IMR-90 (cell line): ENCODE measurements around the gene PLD3. TPM values are rescaled to one million over a fixed set of nuclear protein-coding genes. Genes with fewer than 3 reads are reported as not detected.

Experiments used
- ATAC-seq: fragments of 200-7000 bp; cut with Tn5 transposase; 2 replicates; pipeline ENCODE4 v1.9.1; 2020; ENCODE audit warnings: low read depth, mild to moderate bottlenecking, moderate library complexity
- BruUV-seq: library from RNA; stranded (reverse); fragments of 400-500 nt; replicated peaks from 2 replicates; lab custom pipeline; 2021; lab: Mats Ljungman, UMichigan
- CTCF ChIA-PET: fragments of 300-600 bp; formaldehyde crosslinking; extraction: SDS; loops from one replicate; lab custom pipeline; 2021; ENCODE audit warnings: antibody characterized with exemption; lab: Yijun Ruan, JAX
- POLR2A ChIA-PET: fragments of 300-600 bp; sonication (Branson Sonifier 250); formaldehyde crosslinking; loops from one replicate; lab custom pipeline; 2022; ENCODE audit warnings: antibody characterized with exemption; ENCODE audit not compliant: unreplicated experiment; lab: Charles Lee
- DNase-seq: peaks from one replicate; pipeline ENCODE4 v3.0.0; 2013
- H2AFZ ChIP-seq: replicated peaks from 2 replicates; pipeline ENCODE3; 2013; ENCODE audit warnings: low read length, mild to moderate bottlenecking; ENCODE audit not compliant: poor library complexity
- H2AK5ac ChIP-seq: 2 replicates; pipeline ENCODE4 v1.6.1; 2013; ENCODE audit warnings: low read depth, low read length, inconsistent platforms
- H2AK9ac ChIP-seq: replicated peaks from 2 replicates; pipeline ENCODE3; 2013; ENCODE audit warnings: mild to moderate bottlenecking, low read depth, low read length, moderate library complexity; ENCODE audit not compliant: poor library complexity
- H2BK120ac ChIP-seq: 2 replicates; pipeline ENCODE4 v1.6.1; 2013; ENCODE audit warnings: low read depth, low read length, inconsistent platforms
- H2BK15ac ChIP-seq: 3 replicates; pipeline ENCODE4 v1.6.1; 2013; ENCODE audit warnings: low read depth, low read length, inconsistent platforms
- H2BK20ac ChIP-seq: 2 replicates; pipeline ENCODE4 v1.6.1; 2013; ENCODE audit warnings: low read depth, mild to moderate bottlenecking, inconsistent platforms, low read length, moderate library complexity
- H2BK5ac ChIP-seq: 2 replicates; pipeline ENCODE4 v1.6.1; 2013; ENCODE audit warnings: mild to moderate bottlenecking, low read depth, low read length, inconsistent platforms; ENCODE audit not compliant: poor library complexity, severe bottlenecking
- H3K14ac ChIP-seq: replicated peaks from 2 replicates; pipeline ENCODE4 v1.6.1; 2013; ENCODE audit warnings: low read depth, low read length, inconsistent platforms
- H3K18ac ChIP-seq: 2 replicates; pipeline ENCODE4 v1.6.1; 2013; ENCODE audit warnings: low read depth, low read length, control low read depth
- H3K23ac ChIP-seq: 2 replicates; pipeline ENCODE4 v1.6.1; 2013; ENCODE audit warnings: low read depth, low read length, inconsistent platforms
- H3K27ac ChIP-seq: 2 replicates; pipeline ENCODE4 v1.5.1; 2013; ENCODE audit warnings: mild to moderate bottlenecking, control low read depth, low read length; ENCODE audit not compliant: insufficient read depth
- H3K27me3 ChIP-seq: 2 replicates; pipeline ENCODE4 v1.6.1; 2013; ENCODE audit warnings: low read length; ENCODE audit not compliant: control insufficient read depth, insufficient read depth
- H3K36me3 ChIP-seq: 2 replicates; pipeline ENCODE4 v1.6.1; 2013; ENCODE audit warnings: low read length, mixed read lengths; ENCODE audit not compliant: control insufficient read depth, insufficient read depth
- H3K4ac ChIP-seq: 2 replicates; pipeline ENCODE4 v1.6.1; 2013; ENCODE audit warnings: low read depth, low read length, inconsistent platforms
- H3K4me1 ChIP-seq: 2 replicates; pipeline ENCODE4 v1.6.1; 2013; ENCODE audit warnings: low read length, mixed read lengths; ENCODE audit not compliant: control insufficient read depth, insufficient read depth
- H3K4me2 ChIP-seq: 2 replicates; pipeline ENCODE4 v1.6.1; 2013; ENCODE audit warnings: low read depth, mild to moderate bottlenecking, control low read depth, low read length, moderate library complexity
- H3K4me3 ChIP-seq: 2 replicates; pipeline ENCODE4 v1.5.1; 2013; ENCODE audit warnings: low read depth, mild to moderate bottlenecking, control low read depth, low read length, moderate library complexity; ENCODE audit not compliant: insufficient read depth
- H3K56ac ChIP-seq: 2 replicates; pipeline ENCODE4 v1.6.1; 2013; ENCODE audit warnings: low read length, inconsistent platforms; ENCODE audit not compliant: insufficient read depth; ENCODE audit errors: extremely low read depth
- H3K79me1 ChIP-seq, 2 experiments: 2 replicates each; pipeline ENCODE4 v1.6.1; 2013; ENCODE audit warnings: low read length in 2 of 2, inconsistent platforms in 1 of 2, low read depth in 1 of 2
- H3K9ac ChIP-seq: 2 replicates; pipeline ENCODE4 v1.6.1; 2013; ENCODE audit warnings: low read depth, low read length, control low read depth
- H3K9me1 ChIP-seq: 2 replicates; pipeline ENCODE4 v1.6.1; 2013; ENCODE audit warnings: low read length, inconsistent platforms; ENCODE audit not compliant: insufficient read depth
- H3K9me3 ChIP-seq: 2 replicates; pipeline ENCODE4 v1.6.1; 2013; ENCODE audit warnings: low read length; ENCODE audit not compliant: control insufficient read depth, insufficient read depth
- H4K20me1 ChIP-seq: 2 replicates; pipeline ENCODE4 v1.6.1; 2013; ENCODE audit warnings: low read length, inconsistent platforms; ENCODE audit not compliant: insufficient read depth
- H4K5ac ChIP-seq: 2 replicates; pipeline ENCODE4 v1.6.1; 2013; ENCODE audit warnings: mild to moderate bottlenecking, low read depth, low read length, control low read depth
- H4K8ac ChIP-seq, 2 experiments: 2 replicates each; pipeline ENCODE4 v1.6.1; 2013; ENCODE audit warnings: low read depth in 2 of 2, low read length in 2 of 2, control low read depth in 1 of 2, inconsistent platforms in 1 of 2
- H4K91ac ChIP-seq: 2 replicates; pipeline ENCODE4 v1.6.1; 2013; ENCODE audit warnings: low read depth, low read length, inconsistent platforms; ENCODE audit not compliant: insufficient read depth
- CTCF ChIP-seq: conservative IDR thresholded peaks from 2 replicates; pipeline ENCODE4 v1.5.1; 2012; ENCODE audit warnings: mild to moderate bottlenecking, low read depth, low read length, improper control_type of control experiment
- MAFK ChIP-seq: IDR thresholded peaks from 2 replicates; pipeline ENCODE4 v1.6.1; 2012; ENCODE audit warnings: low read depth, low read length, improper control_type of control experiment
- RFX5 ChIP-seq: IDR thresholded peaks from 2 replicates; pipeline ENCODE4 v1.8.0; 2012; ENCODE audit warnings: low read depth, mild to moderate bottlenecking, low read length, moderate library complexity
- WGBS, 2 experiments: methylation state at CpG; one replicate each; pipeline versions ENCODE4 v1.1.5 to v1.1.7; 2013; ENCODE audit warnings: missing lambda C conversion rate in 2 of 2; ENCODE audit not compliant: insufficient read length in 1 of 2; ENCODE audit errors: extremely low coverage in 2 of 2; 5-methylcytosine and 5-hydroxymethylcytosine counted together
- dilution Hi-C: fragments of 300-500 bp; cut with HindIII; formaldehyde crosslinking; loops from one replicate; pipeline ENCODE4 v1.14.3; 2018; ENCODE audit warnings: low sequenced_read_pairs; ENCODE audit not compliant: unreplicated experiment
- in situ Hi-C: fragments of 300-500 bp; cut with MboI; formaldehyde crosslinking; loops from 3 replicates; pipeline ENCODE4 v1.14.3; 2019; ENCODE audit warnings: low sequenced_read_pairs, inconsistent platforms, mixed read lengths
- intact Hi-C: fragments of 100-400 bp; cut with micrococcal nuclease; formaldehyde crosslinking; loops from 2 replicates; pipeline ENCODE4 v1.10.0; 2022
- polyA plus RNA-seq, 3 experiments: library from polyadenylated mRNA; depleted of rRNA; stranded (reverse); fragments of >200 nt; gene quantifications; 2 replicates each; pipeline ENCODE4 v1.2.3, GENCODE V29; 2012; ENCODE audit warnings: low replicate concordance in 1 of 3
- total RNA-seq: library from RNA; depleted of rRNA; stranded (reverse); fragments of >200 nt; gene quantifications from 2 replicates; pipeline ENCODE4 v1.2.3, GENCODE V29; 2012

Gene PLD3
- total and polyA plus RNA-seq, 2 of the 4 experiments (the other 2 are of a cell fraction), result 117 to 665 TPM

DNA sequence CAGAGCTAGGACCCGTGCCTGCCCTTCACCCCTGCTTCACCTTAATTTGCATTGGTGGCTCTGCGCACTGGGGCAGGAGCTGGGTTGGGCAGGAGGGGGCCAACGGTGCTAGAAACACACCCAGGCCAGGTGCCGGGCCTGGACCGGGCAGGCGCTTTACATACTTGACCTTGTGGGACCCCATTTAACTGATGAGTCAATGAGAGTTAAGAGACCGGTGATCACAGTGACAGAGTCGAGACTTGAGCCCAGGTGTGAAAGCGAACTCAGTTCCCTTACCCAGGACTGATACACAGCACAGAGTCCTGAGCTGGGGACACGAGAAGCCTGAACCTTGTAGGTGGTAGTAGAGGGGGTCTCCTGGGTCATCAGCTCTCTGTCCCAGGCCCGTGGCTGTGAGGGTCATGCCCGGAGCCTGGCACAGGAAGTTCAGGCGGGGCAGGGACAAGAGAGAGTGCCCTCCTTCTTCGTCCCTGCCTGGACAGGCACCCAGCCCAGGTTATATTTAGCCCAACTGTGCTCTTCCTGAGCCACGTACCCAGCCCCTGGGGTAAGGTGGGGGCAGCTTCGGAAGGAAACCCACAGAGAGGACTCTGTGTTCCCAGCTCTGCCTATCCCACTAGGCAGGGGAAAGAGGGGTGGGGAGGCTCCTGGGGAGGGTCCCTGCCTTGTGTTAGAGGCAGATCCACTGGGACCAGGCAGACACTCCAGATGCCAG lies 62.8 kb downstream of the PLD3 start:
- no peak overlapping the region for H3K9ac ChIP-seq
- H3K27ac ChIP-seq, result no peak overlapping the region

More for the DNA sequence above, 62.8 kb downstream of the PLD3 start:
- Histone ChIP-seq H3K4ac (no peak overlapping the region), H4K8ac (no peak overlapping the region), H3K4me3 (no peak overlapping the region), H3K4me2 (no peak overlapping the region), H3K18ac (no peak overlapping the region), H3K14ac (no peak overlapping the region), H3K36me3 (no peaks in the 10 kb centered on the region), H3K9me1 (peaks cover 6% of the 10 kb centered on the region; the same call in 1 of the 2 replicates), H3K79me1 (no peaks in the 10 kb centered on the region), H3K9me3 (no peaks in the 10 kb centered on the region), H3K27me3 (no peaks in the 10 kb centered on the region), H2AK5ac (no peak overlapping the region), H4K20me1 (no peaks in the 10 kb centered on the region), H2BK20ac (no peak overlapping the region), H3K4me1 (no peaks in the 10 kb centered on the region), H4K91ac (no peak overlapping the region), H3K23ac (no peak overlapping the region), H2BK5ac (no peak overlapping the region), H2BK120ac (no peak overlapping the region), H2AFZ (no peak overlapping the region), H4K5ac (no peak overlapping the region), H3K56ac (no peak overlapping the region), H2BK15ac (no peak overlapping the region), H2AK9ac (peak overlapping the region; percentile 55)
- intact Hi-C loops (no loop called here), dilution Hi-C loops (no loop called here), in situ Hi-C loops (no loop called here)
- no peak for ATAC-seq
- 64% methylated on average over 6 of the region's 16 CpGs; no CpG with 5 or more reads in 1 of the 2 experiments for WGBS, 2 experiments
- no peak for DNase-seq
- no TSS peak for BruUV-seq
- ChIA-PET POLR2A (no interaction called here), CTCF (no interaction called here)
- TF ChIP-seq CTCF (no peak), MAFK (no peak), RFX5 (no peak)
